ENCODE results near the gene PFN3. TPM values are rescaled to one million over a fixed set of nuclear protein-coding genes. Genes with fewer than 3 reads are reported as not detected.

PFN3 gene
- total RNA-seq, 1 donor from 2014 or later: not detected

DNA sequence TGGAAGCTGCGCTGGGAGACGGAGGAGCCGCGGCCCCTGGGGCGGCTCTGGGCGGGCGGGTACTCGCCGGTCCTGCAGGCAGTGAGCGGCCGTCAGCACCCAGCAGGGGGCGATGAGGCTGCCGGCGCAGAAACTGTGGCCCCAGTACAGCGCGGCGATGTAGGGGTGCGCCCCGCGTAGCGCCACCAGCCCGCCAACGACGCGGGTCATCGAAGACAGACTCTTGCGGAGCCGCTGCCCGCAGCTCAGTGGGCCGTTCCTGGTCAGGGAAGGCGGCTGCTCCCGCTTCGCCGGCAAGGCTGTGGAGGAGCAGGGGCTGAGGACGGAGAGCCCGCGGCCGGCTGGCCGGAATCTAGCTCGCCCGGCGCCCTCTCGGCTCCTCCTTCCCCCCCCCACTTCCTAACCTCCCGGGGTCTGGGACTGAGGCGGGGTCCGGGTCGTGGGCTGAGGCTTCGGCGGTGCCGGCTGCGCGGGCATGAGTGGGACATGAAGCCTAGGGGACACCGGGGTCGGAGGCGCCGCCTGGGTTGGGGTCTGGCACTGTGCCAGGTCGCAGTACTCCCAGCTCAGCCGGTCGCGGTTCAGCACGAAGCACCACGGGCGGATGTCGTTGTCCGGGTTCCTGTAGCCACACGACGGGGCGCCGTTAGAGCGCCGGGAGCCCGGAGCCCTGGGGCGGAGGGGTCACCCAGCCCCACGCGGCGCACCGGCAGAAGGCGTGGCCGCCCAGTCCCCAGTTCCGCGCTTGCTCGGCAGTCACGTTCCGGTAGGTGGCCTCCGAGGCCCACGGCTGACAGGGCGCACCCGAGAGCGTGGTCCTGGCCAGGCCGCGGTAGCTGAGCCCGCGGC lies 3.6 kb upstream of the PFN3 start:
- Mint-ChIP-seq H3K36me3 (ENCODE audit: low read depth, unreplicated experiment) (no peaks in the 10 kb centered on the region), H3K27me3 (ENCODE audit: low read depth, unreplicated experiment) (peaks cover 55% of the 10 kb centered on the region), H3K4me3 (ENCODE audit: unreplicated experiment) (peak overlapping the region; percentile 76), H3K27ac (ENCODE audit: unreplicated experiment) (no peak overlapping the region), H3K9me3 (ENCODE audit: unreplicated experiment) (no peaks in the 10 kb centered on the region), H3K4me1 (ENCODE audit: low read depth, unreplicated experiment) (no peaks in the 10 kb centered on the region)
- peak overlapping the region; percentile 60 for H3K9ac ChIP-seq (ENCODE audit: low read length)
- H3K4me3 ChIP-seq (ENCODE audit: insufficient read depth, low read depth, low read length): peak overlapping the region; percentile 56
- H3K9me3 ChIP-seq (ENCODE audit: insufficient read depth, low read depth, low read length): no peaks in the 10 kb centered on the region
- peaks cover 30% of the 10 kb centered on the region for H3K4me1 ChIP-seq (ENCODE audit: insufficient read depth, low read length)
- peak overlapping the region; percentile 99 for H3K4me2 ChIP-seq (ENCODE audit: low read length)
- TF ChIP-seq EZH2 (IDR thresholded peaks at IDR 0.05; ENCODE audit: insufficient read depth, low read length) (no peak), CTCF (IDR thresholded peaks at IDR 0.05; ENCODE audit: insufficient read depth, low read depth, low read length) (no peak)
- no peaks in the 10 kb centered on the region for H4K20me1 ChIP-seq (ENCODE audit: insufficient read depth, low read length)
- peaks cover 38% of the 10 kb centered on the region for H3K27me3 ChIP-seq (ENCODE audit: insufficient read depth, low read length)
- no peaks in the 10 kb centered on the region for H3K36me3 ChIP-seq (ENCODE audit: insufficient read depth, low read length)
- DNase-seq (ENCODE audit: low read depth) (peak; percentile 45), FAIRE-seq (no peak)
- no peaks in the 10 kb centered on the region for H3K79me2 ChIP-seq (ENCODE audit: insufficient read depth, low read length)
- H2AFZ ChIP-seq (ENCODE audit: low read depth, low read length): peak overlapping the region; percentile 96
- H3K27ac ChIP-seq (ENCODE audit: low read depth, low read length): no peak overlapping the region

DNA sequence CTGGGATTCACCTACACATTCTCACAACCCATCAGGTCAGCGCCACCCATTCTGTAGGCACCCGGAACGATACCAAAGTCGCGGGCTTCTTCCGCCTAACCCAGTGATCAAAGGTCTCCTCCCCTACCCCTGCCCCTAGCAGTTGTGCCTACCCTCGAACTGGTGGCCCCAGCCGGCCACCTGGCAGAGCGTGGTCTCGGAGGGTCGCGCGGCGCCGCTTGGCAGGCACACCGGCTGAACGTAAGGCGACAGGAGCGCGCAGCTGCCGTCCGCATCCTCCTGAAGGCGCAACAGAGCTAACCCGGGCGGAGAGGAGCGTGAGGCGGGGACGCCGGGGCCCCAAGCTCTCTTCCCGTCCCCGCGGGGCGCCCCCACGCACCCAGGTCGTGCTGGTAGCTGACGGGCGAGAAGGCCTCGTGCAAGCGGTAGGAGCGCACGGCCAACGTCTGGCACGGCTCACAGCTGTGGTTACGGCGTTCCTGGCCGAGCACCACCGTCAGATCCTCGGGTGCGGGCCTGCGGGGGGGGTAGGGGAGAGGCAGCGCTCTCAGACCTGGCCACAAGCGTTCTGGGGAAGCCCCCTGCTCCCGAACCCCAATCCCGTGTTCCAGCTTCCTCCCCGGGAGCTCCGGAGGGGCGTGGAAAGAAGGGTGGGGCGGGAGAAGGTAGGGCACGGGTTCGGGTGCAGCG lies 2.8 kb upstream of the PFN3 start:
- Histone ChIP-seq H3K27me3 (ENCODE audit: insufficient read depth, low read length) (peaks cover 38% of the 10 kb centered on the region), H3K79me2 (ENCODE audit: insufficient read depth, low read length) (no peaks in the 10 kb centered on the region), H3K4me2 (ENCODE audit: low read length) (peak overlapping the region; percentile 99), H3K4me1 (ENCODE audit: insufficient read depth, low read length) (peaks cover 30% of the 10 kb centered on the region), H3K9me3 (ENCODE audit: insufficient read depth, low read depth, low read length) (no peaks in the 10 kb centered on the region), H2AFZ (ENCODE audit: low read depth, low read length) (peak overlapping the region; percentile 96), H3K27ac (ENCODE audit: low read depth, low read length) (no peak overlapping the region), H3K9ac (ENCODE audit: low read length) (peak overlapping the region; percentile 60), H3K4me3 (ENCODE audit: insufficient read depth, low read depth, low read length) (peak overlapping the region; percentile 56), H3K36me3 (ENCODE audit: insufficient read depth, low read length) (no peaks in the 10 kb centered on the region), H4K20me1 (ENCODE audit: insufficient read depth, low read length) (no peaks in the 10 kb centered on the region)
- FAIRE-seq (no peak), DNase-seq (ENCODE audit: low read depth) (no peak)
- TF ChIP-seq CTCF (IDR thresholded peaks at IDR 0.05; ENCODE audit: insufficient read depth, low read depth, low read length): no peak
- peak; percentile 80 for TF ChIP-seq EZH2 (IDR thresholded peaks at IDR 0.05; ENCODE audit: insufficient read depth, low read length)
- no peak overlapping the region for H3K27ac Mint-ChIP-seq (ENCODE audit: unreplicated experiment)
- H3K4me3 Mint-ChIP-seq (ENCODE audit: unreplicated experiment): peak overlapping the region; percentile 84
- H3K4me1 Mint-ChIP-seq (ENCODE audit: low read depth, unreplicated experiment): no peaks in the 10 kb centered on the region
- peaks cover 53% of the 10 kb centered on the region for H3K27me3 Mint-ChIP-seq (ENCODE audit: low read depth, unreplicated experiment)
- H3K36me3 Mint-ChIP-seq (ENCODE audit: low read depth, unreplicated experiment): no peaks in the 10 kb centered on the region
- no peaks in the 10 kb centered on the region for H3K9me3 Mint-ChIP-seq (ENCODE audit: unreplicated experiment)

Measured in astrocyte (in vitro differentiated cells and primary cell).